GM21360 (cell line): ENCODE results near the gene WEE2.
"Not testable (repeated sequence)": the region's sequence is repeated elsewhere in the genome, so short reads cannot be mapped to it uniquely, and the experiment has no call there.

Experiments used
- ATAC-seq: cut with Tn5 transposase; IDR thresholded peaks from one replicate; pipeline ENCODE4 v1.9.1; 2021; ENCODE audit warnings: mild to moderate bottlenecking, moderate library complexity; ENCODE audit not compliant: unreplicated experiment

WEE2 gene

DNA sequence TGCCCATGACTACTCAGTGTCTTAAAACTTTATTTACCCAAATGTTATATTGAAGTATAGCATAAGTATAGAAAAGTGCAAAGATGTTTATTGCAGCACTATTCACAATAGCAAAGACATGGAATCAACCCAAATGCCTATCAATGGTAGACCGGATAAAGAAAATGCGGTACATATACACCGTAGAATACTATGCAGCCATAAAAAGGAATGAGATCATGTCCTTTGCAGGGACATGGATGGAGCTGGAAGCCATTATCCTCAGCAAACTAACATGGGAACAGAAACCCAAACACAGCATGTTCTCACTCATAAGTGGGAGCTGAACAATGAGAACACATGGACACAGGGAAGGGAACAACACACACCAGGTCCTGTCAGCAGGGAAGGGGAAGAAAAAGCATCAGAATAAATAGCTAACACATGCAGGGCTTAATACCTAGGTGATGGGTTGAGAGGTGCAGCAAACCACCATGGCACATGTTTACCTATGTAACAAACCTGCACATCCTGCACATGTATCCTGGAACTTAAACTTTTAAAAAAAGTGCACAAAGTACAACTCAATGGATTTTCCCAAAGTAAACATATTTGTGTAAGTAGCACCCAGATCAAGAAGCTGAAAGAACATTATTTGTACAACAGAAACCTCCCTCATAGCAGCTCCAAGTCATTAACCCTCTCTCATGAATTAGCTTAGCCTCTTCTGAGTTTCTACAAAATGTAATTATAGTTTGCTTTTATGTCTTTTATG is 18.9 kb upstream of the WEE2 start:
- not testable (repeated sequence) for ATAC-seq

DNA sequence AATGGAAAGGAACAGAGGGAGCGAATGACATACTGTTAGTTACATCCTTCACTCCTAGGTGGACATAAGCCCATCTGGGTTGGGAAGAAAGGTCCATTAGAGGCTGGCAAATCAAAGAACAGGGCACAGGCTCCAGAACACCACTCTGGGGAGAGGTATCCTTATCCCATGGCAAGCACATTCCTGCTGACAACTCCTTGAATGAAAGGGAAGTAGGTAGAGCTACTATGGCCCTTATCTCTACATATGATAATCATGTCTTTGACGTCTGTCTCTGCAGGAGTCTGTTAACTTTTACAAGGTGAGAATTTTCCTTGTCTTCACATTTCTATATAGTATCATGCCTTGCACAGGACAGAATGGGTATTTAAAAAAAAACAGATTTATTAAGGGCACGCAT is 16.6 kb upstream of the WEE2 start:
- no peak for ATAC-seq

DNA sequence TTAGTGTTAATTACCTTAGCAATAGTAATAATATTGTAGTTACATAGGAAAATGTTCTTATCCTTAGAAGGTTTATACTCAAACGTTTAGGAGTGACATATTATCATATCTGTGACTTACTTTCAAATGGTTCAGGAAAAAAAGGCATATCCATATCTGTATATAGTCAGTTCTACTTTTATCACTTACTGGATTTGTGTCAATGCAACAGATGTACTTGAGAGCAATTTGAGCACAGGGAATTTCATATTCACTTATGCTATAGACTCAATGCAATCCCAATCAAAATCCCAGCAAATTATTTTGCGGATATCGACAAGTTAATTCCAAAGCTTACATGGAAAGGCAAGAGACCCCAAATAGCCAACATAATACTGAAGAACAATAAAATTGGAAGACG is 16.2 kb upstream of the WEE2 start:
- no peak for ATAC-seq

DNA sequence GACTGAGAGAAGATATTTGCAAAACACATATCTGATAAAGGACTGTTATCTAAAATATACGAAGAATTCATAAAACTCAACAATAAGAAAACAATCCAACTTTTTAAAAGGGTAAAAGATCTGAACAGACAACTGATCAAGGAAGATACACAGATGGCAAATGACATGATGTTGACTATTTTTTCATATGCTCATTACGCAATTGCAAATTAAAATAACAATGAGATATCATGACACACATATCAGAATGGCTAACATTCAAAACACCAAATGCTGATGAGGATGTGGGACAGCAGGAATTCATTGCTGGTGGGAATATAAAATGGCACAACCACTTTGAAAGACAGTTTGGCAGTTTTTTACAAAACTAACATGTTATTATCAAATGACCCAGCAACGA is 15.1 kb upstream of the WEE2 start:
- ATAC-seq = no peak

DNA sequence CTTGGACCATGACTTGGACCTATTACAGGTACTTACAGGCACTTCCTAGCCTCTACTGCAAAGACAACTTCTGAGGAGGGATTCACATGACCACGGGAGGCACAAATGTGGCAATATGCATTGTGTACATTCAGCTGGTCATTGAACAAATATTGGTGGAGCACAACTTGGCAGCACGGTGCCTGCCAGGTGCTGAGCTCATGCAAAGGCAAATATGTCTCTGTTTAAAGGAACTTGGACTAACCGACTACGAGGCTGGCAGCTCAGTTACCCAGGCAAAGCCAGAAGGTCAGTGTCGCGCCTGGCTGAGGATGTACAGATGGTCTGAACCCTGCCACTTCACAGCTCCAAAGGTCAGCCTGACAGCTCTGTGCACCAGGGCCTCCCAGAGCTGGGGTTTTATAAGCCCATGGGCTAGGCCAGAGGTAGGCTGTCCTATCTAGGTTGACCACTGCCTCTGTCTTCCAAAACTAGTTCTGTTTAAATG is 12.3 kb upstream of the WEE2 start:
- ATAC-seq = no peak

DNA sequence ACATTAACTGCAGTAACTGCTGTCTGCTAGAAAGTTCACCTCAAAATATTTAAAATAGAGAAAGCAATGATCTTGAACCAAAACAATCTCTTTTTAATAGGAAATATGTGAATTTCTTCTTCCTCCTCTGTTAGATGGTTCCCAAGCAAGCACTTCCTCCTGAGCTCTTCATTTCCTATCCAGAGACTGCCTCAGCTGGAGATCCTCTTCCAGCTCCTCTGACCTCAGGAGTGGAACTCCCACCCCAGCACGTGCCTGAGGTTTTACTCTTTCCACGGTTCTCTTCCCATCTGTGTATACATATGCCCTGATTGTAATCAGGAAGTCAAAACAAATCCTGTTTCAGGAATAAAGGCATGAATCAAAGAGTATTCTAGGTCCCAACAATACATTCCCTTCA is 11.8 kb upstream of the WEE2 start:
- no peak for ATAC-seq

DNA sequence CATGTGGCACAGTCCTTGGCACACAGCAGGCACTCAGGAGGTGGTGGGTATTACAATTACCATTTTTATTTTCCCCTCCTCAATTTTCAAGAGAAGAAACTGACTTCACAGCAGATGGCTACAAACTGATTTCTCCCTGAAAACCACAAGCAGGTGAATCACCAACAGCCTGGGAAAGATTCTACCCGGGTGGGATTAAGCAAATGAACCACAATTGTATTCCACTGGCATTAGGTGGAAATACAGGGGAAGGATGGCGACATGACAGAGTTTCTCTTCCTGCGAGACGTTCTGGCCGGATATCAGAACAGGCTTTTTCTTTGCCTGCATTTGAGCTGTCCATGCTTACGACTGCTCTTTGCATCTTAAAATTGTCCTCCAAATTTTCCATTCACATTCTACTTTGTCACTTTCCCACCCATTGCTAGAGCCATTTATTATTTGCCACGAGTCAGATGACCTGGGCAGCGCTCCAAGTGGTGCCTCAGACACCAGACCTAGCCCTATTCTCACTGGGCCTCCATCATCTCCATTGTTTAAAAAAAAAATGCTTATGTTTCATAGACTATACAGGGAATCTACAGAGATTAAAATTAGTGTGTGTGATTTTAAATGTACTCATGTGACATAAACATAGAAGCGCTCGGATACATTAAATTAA is 10.8 kb upstream of the WEE2 start:
- no peak for ATAC-seq

DNA sequence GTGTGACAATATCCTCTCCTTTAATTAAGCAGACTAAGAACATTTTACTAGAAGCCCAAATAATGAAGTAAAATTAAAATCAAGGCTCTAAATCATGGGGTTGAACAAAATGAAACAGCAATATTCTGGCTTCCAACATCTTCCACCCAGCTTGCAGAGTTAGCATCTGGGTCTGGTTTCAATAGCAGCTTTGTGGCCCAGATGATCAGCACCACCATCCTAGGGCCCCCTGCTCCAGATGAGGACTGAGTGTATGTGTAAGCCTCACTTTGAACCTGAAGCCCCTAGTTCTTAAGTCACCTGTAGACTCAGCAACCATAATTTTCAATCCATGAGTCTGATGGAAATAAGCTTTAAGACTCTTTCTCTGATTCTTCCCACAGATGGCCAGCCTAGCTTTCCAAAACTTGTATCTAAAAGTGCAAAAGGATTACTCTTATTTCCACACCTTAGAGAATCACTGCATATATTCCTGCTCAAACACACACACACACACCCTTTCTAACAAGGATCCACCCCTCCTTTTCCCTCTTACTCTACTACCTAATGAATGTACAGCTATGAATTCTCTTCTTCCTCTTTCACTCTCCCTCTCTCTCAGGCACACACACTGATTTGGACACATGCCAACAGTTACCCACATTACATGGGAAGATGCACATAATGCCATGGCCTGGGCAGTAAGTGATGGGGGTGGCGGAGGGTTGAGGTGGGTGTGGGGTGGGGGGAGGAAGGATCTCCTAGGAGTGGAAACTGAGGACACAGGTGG is 9.7 kb upstream of the WEE2 start:
- ATAC-seq = no peak

DNA sequence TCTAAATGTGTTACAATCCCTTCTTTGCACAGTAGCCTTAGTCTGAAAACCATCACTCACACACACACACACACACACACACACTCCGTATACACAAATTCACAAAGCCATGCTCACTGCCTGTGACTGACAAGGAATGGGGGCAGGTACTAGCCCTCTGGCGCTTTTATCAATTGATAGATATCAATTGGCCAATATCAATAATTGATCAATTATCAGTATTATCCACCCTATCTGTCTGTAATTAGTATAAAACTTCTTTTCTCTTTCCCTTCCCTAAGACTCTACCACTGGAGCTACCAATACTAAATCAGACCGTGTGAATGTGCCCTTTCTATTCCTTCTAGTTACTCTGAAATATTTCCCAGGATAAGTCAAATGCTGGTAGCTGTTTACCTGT is 8.3 kb upstream of the WEE2 start:
- ATAC-seq = no peak

DNA sequence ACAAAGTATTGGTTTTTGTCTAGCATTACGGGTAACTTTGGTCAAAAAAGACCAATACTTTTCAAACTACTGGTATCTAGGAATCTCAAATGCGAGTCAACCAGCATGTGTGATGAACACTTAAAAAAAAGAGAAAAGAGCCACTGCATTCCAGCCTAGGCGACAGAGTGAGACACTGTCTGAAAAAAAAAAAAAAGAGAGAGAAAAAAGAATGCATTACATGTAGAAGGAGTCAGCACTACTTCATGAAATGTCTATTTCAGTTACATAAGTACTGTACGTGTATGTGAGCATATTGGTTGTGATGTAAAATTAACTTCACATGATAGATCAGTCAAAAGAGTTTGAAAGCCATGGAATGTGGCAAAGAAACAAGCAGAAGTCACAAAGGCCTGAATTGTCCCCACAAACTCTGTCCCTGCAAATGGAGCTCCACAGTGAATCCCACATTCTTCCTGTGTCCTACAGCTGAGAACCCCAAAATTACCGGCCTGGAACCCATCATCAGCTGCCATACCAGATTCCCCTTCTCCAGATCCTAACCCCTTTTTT is 7.8 kb upstream of the WEE2 start:
- ATAC-seq = no peak

DNA sequence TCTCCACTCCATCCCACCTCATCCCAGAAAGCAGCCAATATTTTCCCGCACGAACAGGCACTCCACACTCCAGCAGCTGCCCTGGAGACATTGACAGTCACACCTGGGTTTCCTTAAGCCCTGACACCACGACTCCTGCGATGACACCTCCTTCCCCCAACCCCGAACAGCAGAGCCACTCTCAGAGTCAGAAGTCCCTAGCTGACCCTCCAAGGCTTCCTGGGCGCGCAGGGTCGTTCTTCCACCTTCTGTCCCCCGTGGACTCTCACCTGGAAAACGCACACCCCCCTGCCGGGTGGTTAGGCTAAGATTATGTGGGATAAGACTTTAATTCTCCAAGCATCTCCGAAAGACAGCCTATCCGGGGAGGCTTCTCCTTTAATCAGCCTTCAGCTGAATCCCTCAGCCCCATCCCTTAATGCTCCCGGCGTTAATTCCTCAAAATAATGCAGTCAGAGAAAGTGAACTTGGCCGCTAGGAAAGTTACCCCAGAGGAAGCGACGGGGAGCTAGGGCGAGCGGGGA is 7.2 kb upstream of the WEE2 start:
- no peak for ATAC-seq

DNA sequence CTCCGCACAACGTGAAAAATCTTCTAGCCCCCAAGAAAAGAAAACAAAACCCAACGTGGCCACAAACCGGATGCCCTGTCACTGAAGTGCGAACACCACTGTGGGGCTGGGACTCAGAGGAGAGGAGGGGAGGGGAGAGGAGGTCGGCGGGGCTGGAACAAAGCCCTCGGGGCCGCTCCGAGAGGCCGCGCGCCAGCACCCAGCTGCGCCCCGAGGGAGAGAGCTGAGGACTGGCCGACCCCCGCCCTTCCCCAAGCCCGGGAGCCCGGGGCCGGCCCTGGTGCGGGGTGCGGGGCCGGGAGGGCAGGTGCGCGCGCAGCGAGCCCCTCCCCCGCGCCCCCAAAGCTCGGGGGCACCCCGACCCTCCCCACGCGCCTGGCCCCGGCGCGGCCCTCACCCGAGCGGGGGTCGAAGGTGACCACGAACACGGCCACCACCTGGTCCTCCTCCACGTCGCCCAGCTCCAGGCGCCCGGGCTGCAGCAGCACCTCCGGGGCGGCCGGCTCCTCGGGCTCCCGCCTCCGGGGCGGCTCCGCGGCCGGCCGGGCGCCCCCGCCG is 6.6 kb upstream of the WEE2 start:
- ATAC-seq = peak; percentile 81

DNA sequence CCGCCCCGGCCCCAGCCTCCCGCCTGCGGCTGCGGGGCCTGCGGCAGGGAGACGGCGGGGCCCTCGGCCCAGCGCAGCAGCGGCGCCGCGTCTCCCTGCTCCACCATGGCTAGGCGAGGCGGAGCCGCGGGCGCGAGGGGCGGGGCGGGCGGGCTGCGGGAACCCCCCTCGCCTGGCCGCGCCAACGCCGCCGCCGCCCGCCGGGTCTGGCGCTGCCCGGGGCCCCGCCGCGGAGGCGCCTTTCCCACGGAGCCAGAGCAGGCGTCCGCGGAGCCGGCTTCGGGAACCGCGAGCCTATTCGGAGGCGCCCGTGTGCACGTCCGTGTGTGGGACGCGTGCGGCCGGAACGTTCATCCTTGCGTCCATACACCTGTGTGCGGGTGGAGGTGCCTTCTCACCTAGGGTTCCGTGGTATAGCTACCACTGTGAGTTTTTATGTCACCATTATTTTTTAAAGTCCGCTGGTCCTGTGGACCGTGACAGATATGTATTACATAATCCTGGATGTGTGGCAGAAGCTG is 6.0 kb upstream of the WEE2 start, which contains the start of gene DENND11:
Gene DENND11, minus strand, starts transcription at position 120 of the 521 bp plus-strand sequence. Its CDS starts 13 bp downstream, at position 107.
- ATAC-seq = peak; percentile 74

DNA sequence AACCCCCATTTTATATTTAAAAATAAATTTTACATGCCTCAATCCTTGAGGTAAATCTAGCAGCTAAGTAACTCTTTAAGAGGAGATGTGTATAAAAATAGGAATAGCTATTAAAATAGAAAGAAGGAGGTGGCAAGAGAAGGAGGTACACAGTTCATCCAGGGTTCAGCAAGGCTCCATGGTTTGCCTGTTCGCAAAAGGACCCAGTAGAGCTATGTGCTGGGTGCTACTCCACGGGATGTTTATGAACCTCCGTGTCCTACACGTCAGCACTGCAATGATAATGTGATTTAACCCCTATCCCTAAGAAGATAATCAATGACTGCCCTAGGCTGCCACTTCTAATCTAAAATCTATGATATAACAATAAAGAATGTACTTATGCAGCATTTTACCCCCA is 5.3 kb upstream of the WEE2 start:
- no peak for ATAC-seq

DNA sequence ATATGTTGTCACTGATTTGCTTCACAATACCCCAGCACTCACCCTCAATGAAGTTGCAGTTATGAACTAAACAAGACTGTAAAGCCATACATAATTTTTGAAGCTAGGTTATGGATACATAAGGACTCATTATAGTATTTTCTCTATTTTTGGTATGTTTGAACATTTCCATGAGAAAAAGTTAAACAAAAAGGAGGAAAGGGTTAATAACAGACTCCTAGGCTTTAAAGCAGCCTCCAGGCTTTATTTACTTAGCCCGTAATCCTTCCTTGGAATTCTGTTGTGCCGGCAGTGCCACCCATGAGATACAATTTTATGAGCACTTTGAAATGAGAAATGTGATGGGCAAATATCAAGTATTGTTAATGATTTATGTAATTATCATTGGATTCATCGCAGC is 4.0 kb upstream of the WEE2 start:
- no peak for ATAC-seq

DNA sequence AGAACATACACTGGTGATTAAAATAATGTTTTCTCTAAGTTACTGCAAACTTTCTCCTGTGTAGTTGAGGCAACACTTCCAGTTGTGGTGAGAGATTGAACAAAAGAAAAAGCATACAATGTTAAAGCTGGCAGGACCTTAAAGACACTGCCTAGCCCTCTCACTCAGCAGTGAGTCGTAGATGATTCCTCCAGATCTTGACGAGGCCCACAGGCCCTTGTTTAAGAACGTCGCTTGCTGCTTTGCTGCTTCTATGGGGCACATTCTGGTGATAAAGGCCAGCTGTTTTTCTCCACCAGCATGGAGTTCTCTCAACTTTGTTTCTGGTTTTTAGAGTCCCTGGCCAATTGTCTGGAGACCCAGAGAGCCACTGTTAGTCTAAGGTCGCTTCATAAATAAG is 3.4 kb upstream of the WEE2 start:
- no peak for ATAC-seq

DNA sequence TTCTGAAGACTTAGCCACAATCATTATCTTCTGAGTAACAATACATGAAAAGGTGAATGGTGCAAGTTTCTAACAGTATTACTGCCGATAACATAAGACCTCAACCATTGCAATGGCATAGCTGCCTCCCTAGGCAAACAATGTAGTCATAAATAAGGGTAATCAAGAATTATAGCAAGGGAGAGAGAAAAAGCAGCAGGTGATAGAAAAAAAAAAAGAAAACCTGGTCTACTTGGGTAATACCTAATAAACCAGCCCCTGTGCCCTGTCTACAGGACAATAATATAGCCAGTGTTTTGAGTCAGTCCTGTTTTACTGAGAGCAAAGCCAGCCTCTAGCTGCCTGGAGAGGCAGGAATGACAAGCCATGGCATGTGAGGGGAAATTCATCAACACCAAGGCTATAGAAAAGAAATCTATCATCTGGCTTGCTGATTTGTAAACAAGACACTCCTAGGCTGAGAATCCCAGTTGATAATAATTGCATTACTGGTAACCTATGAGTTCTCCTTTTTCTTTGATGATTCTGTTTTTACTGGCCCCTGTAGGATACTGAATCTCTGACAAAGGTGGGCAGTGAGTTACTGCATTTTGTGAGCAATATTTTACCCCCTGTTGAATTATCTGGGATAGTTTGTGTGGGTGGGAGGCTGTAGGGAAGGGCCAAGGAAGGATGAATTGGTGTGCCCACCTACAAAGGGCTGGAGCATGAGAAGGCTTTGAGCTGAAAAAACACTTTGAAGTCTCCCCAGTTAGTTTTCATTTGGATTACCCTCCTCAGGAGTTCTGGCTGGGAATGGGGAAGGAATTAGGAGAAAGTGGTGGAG is 1.7 kb upstream of the WEE2 start:
- no peak for ATAC-seq

DNA sequence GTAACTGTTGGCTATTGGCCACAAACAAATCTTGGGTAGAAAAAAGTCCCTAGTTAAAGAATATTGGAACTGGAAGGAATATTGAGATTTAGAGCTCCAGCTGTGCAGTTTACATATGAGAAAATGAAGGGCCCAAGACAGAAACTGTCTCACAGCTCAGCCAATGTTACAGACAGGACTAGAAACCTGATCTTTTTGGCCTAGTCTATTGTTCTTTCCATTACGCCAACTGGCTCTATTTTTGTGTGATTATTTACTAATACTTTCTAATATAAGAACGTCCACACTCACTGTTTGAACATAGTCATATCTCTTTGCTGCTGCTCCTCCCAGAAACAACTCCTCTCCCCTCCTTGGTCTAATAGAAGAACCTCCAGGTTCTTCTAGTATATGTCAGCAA is 1.2 kb downstream of the WEE2 start:
- ATAC-seq = no peak

DNA sequence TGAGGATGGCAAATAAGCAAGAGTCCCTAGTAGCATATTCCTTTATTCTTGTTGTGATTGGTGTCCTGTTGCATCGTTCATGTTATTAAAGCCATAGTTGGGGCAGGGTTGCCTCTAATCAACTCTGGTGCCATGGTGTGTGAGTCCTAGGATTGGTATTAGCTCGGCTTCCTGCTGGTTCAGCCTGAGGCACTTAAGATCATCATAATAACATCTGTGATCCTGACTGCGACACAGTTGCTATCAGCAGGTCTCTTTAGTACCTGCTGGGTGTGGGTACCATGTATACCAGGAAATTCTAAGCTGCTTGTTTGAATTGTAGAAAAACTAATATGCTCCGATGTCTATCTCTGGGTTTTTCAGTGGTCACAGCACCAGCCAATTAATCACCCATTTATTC is 1.6 kb downstream of the WEE2 start:
- ATAC-seq = no peak

DNA sequence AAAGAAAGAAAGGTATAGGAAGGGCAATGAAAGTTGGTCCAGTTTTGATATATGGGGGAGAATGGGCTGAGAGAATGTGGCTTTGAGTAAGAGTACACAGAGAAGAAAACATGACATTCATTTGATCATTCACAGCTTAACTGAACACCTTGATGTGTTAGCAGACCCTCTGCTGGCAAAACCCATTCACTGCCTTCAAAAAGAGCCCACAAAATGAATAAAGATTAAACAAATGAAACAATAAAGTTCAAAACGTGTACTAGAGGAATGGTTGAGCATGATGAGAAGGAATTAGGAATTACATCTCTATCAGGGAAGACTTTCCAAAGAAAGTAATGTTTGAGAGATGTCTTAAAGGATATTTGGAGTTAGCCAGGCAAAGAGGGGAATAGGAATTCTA is 2.1 kb downstream of the WEE2 start:
- ATAC-seq = no peak
